T47D (cell line): Measurements from ENCODE around the gene STAT4.

Experiments used
- DNase-seq, 2 experiments: peaks; one replicate each; pipeline versions ENCODE4 v3.0.0 to v3.0.0-alpha.2; 2011 to 2012; ENCODE audit warnings: low read depth in 1 of 2, low spot score in 1 of 2
- JUND ChIP-seq: IDR thresholded peaks from 2 replicates; pipeline ENCODE4 v1.6.1; 2012; ENCODE audit warnings: low read depth
- in situ Hi-C: cut with HindIII; loops from 2 replicates; pipeline ENCODE4 v1.10.0; 2016; ENCODE audit warnings: low sequenced_read_pairs, low pct_unique_long_range_greater_than_20kb

STAT4 gene

GRCh38 chr2:191036363-191036762, 114.4 kb downstream of the STAT4 start:
- TF ChIP-seq JUND: no peak
- in situ Hi-C loops: no loop called here
- DNase-seq: no peak

DNA sequence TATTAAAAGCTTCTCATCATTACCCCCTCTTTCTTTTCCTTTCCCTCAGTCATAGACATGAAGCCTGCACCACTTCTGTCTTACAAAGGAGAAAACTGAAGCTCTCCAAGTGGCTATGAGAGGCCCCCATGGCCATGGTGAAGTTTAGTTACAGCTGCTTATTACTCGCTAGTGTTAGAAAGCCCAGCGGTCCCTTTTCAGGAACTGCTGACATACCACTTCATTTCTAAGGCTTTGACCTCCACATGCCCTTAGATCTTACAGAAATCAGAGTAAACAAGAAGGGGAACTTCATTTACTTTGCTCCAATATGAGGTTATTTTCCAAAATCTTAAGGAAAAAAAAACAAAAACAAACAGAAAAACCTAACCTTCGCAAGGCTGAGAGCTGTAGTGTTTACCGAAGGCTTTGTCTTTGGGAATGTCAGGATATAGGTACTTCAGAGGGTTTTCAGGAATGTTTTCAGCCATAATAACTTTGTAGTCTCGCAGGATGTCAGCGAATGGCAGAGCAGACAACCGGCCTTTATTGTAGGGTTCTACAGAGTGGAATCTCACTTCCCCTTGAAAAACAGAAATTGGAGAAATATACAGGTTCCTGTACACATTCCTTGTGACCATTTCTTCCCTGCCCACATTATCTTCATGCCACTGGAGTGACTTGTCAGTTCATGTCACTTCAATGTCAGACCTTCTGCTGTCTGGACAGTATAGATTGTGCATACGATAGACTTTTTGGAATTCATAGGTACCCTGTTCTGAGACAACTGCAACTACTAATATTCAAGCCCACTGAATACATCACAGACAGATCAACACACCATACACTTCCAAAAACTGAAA, 118.0 kb downstream of the STAT4 start:
- no peak for TF ChIP-seq JUND
- DNase-seq: no peak
- in situ Hi-C loops: no loop called here

- in situ Hi-C loops: no loop called here
Observed at GRCh38 chr2:191031256-191031655, 119.5 kb downstream of the STAT4 start.

GRCh38 chr2:191030521-191031154, 120.2 kb downstream of the STAT4 start:
- in situ Hi-C loops: no loop called here
- no peak for TF ChIP-seq JUND
- peak in 1 of 2 experiments; percentile 53 for DNase-seq

More at GRCh38 chr2:191031256-191031655, 119.5 kb downstream of the STAT4 start:
- no peak for DNase-seq
- no peak for TF ChIP-seq JUND

GRCh38 chr2:191029280-191029950, 121.4 kb downstream of the STAT4 start:
- no peak for DNase-seq
- TF ChIP-seq JUND: no peak
- in situ Hi-C loops: no loop called here

GRCh38 chr2:191026377-191026776, 124.4 kb downstream of the STAT4 start:
- no peak for TF ChIP-seq JUND
- no peak for DNase-seq
- in situ Hi-C loops: no loop called here

DNA sequence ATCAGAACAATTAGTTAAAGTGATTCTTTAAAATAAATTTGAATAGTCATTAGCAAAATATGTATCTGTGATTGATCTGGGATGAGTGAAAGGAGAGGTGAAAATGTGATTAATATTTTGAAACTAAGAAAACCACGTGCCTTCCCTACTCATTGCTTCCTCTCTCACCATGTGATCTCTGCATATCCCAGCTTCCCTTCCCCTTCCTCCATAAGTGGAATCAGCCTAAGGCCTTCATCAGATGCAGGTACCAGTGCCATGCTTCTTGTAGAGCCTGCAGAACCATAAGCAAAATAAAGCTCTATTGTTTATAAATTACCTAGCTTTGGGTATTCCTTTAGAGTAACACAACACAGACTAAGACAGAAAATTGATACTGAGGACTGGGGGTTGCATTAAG, 125.7 kb downstream of the STAT4 start:
- DNase-seq: no peak
- TF ChIP-seq JUND: no peak
- in situ Hi-C loops: no loop called here

DNA sequence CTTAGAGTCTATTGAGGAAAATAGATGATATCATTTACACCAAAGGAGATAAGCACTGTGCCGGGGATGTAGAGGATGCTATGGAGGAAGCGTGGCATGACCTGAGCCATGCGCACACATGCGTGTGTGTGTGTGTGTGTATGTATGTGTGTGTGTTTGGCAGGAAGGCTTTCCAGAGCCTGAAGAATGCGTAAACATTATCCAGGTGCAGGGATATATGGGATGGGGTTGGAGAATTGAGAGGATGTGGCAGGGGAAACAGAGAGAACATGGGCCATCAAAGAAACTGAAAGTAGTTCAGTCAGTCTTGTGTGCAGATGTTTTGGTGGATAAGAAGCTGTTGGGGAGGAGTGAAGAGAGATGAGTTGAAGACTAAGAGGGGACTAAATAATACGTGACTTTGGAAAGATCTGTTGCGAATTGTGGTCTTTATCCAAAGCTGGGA, 127.5 kb downstream of the STAT4 start:
- in situ Hi-C loops: no loop called here
- TF ChIP-seq JUND: no peak
- no peak for DNase-seq

DNA sequence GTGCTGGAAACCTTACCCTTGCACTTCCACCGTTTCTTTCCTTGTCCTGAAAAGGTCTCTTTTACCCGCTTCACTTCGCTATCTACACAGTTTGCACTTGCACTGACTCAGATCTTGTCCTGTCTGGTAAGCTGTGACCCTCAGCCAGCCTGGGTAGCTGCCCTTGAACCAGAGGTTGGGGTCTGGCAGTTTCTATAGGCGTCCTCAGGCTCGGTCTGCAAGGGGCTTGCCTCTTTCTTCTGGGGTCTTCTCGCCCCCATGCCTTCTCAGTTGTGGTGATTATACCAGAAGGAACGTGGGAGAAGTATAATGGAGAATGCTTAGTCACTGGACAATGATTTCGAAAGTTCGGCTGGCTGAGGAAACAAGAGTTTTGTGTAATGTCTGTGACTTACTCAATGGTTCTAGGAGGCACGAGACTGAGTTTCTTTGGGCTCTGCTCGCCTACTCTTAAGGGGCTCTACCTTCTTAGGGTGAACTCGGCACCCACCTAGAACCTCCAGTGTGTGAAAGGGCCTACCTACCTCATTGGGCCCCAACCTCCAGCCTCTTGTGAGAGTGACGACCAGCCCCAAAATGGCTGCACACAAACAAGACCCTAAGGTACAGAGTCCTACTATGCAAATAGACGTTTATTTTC, 129.9 kb downstream of the STAT4 start:
- DNase-seq: no peak
- TF ChIP-seq JUND: no peak
- in situ Hi-C loops: no loop called here

- in situ Hi-C loops: no loop called here
- peak; percentile 69; the same call in 1 of the 2 replicates for TF ChIP-seq JUND
- peak; percentile 91 to 95 for DNase-seq
Observed at GRCh38 chr2:191020221-191020741, 130.5 kb downstream of the STAT4 start.

DNA sequence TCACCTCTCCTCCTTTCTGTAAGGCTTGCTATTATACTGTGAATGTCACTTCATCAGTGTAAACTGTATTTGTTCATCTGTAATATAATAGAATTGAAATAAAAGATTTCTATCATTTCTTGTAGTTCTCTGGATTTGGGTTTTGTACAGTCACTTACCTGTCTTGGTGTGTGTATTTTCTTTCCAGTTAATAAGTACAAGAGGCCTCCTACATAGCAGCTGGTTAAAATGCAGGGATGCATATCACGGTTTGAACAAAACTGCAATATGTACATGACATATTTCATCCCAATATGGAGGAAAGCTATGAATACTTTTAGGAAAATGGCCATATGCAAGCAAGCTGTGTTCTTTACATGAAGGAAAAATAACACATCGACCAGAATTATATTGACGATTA, 131.4 kb downstream of the STAT4 start:
- no peak for DNase-seq
- TF ChIP-seq JUND: no peak
- in situ Hi-C loops: no loop called here

GRCh38 chr2:191018643-191019119, 132.1 kb downstream of the STAT4 start:
- in situ Hi-C loops: no loop called here
- TF ChIP-seq JUND: no peak
- DNase-seq: no peak
